Measurements from ENCODE around the gene PRKAB2.
"Not testable (repeated sequence)": the region's sequence is repeated elsewhere in the genome, so short reads cannot be mapped to it uniquely, and the experiment has no call there.

The PRKAB2 gene

GRCh38 chr1:147172168-147173016 is at the start of gene PRKAB2:
Gene PRKAB2, minus strand, starts transcription at chr1:147172470. Its CDS starts 326 bp downstream, at chr1:147172144.
- DNase-seq, result peak; percentile 94

- no peak for DNase-seq
These were observed 46.3 kb upstream of the PRKAB2 start for GRCh38 chr1:147218606-147219005.

- no peak for DNase-seq
These were observed 44.9 kb upstream of the PRKAB2 start for GRCh38 chr1:147217141-147217540.

- no peak for DNase-seq
These were observed 43.9 kb upstream of the PRKAB2 start for GRCh38 chr1:147216124-147216523.

GRCh38 chr1:147215540-147215916 is 43.3 kb upstream of the PRKAB2 start:
- no peak for DNase-seq

- DNase-seq, result no peak
These were observed 42.7 kb upstream of the PRKAB2 start for GRCh38 chr1:147214842-147215539.

GRCh38 chr1:147214325-147214724 is 42.1 kb upstream of the PRKAB2 start:
- DNase-seq, result no peak

- DNase-seq, result no peak
These were observed 41.0 kb upstream of the PRKAB2 start for GRCh38 chr1:147213271-147213670.

GRCh38 chr1:147211577-147211976 is 39.3 kb upstream of the PRKAB2 start:
- no peak for DNase-seq

- no peak for DNase-seq
These were observed 38.7 kb upstream of the PRKAB2 start for GRCh38 chr1:147210987-147211386.

GRCh38 chr1:147209825-147210821 is 37.9 kb upstream of the PRKAB2 start:
- DNase-seq, result no peak

GRCh38 chr1:147208619-147209018 is 36.3 kb upstream of the PRKAB2 start:
- DNase-seq, result no peak

- no peak for DNase-seq
These were observed 34.9 kb upstream of the PRKAB2 start for GRCh38 chr1:147207192-147207591.

- no peak for DNase-seq
These were observed 31.8 kb upstream of the PRKAB2 start for GRCh38 chr1:147204080-147204479.

GRCh38 chr1:147202576-147202975 is 30.3 kb upstream of the PRKAB2 start:
- DNase-seq, result no peak

- DNase-seq, result no peak
These were observed 29.5 kb upstream of the PRKAB2 start for GRCh38 chr1:147201786-147202185.

- DNase-seq, result no peak
These were observed 29.0 kb upstream of the PRKAB2 start for GRCh38 chr1:147201276-147201675.

GRCh38 chr1:147197324-147197723 is 25.1 kb upstream of the PRKAB2 start:
- DNase-seq, result not testable (repeated sequence)

- DNase-seq, result no peak
These were observed 17.2 kb upstream of the PRKAB2 start for GRCh38 chr1:147189514-147189913.

GRCh38 chr1:147185432-147185831 is 13.2 kb upstream of the PRKAB2 start:
- DNase-seq, result no peak

- DNase-seq, result no peak
These were observed 5.5 kb upstream of the PRKAB2 start for GRCh38 chr1:147177611-147178380.
